Adrenal gland (tissue), 5 donors: Measurements from ENCODE around the gene FOXJ2.

Experiments used
- POLR2A ChIP-seq, 2 donors: fragments of 450-650 bp; IDR thresholded peaks; one replicate each; pipeline ENCODE4 v1.6.1; 2017; ENCODE audit warnings: antibody characterized with exemption in 2 of 2, mild to moderate bottlenecking in 2 of 2, moderate library complexity in 1 of 2
- TF ChIP-seq, protein P1 (sequence below), 6 experiments: fragments of 450-650 bp in 4 of 6; fragments of 200-600 bp in 2 of 6; sonication (generic) in 1 of 6; IDR thresholded peaks; 1 replicate in 5 of 6; 2 replicates in 1 of 6; pipeline versions ENCODE4 v1.5.1 to v1.8.0; 2016 to 2021; ENCODE audit warnings: antibody characterized with exemption in 6 of 6, mild to moderate bottlenecking in 2 of 6, moderate library complexity in 1 of 6
- donor health status: DM: no; HTN: no; CAD: no.

DNA sequence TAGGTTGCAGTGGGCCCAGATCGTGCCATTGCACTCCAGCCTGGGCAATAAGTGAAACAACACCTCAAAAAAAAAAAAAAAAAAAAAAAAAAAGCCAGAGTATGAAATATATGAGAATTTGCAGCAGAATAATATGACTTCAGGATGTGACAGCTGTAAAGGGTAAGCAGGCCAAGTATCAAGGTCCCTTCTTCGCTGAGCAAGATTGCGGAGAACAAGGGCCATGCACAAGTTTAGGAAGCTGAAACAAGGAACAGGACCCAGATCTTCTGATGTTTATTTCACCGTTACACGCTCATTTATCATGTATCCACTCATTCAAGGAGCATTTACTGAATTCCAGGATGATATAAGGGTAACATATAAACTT is 659 bp upstream of the FOXJ2 start:
- TF ChIP-seq POLR2A (IDR thresholded peaks at IDR 0.05) = no peak
- TF ChIP-seq, protein P1, sequence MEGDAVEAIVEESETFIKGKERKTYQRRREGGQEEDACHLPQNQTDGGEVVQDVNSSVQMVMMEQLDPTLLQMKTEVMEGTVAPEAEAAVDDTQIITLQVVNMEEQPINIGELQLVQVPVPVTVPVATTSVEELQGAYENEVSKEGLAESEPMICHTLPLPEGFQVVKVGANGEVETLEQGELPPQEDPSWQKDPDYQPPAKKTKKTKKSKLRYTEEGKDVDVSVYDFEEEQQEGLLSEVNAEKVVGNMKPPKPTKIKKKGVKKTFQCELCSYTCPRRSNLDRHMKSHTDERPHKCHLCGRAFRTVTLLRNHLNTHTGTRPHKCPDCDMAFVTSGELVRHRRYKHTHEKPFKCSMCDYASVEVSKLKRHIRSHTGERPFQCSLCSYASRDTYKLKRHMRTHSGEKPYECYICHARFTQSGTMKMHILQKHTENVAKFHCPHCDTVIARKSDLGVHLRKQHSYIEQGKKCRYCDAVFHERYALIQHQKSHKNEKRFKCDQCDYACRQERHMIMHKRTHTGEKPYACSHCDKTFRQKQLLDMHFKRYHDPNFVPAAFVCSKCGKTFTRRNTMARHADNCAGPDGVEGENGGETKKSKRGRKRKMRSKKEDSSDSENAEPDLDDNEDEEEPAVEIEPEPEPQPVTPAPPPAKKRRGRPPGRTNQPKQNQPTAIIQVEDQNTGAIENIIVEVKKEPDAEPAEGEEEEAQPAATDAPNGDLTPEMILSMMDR (IDR thresholded peaks at IDR 0.05) = no peak
